HepG2 (cell line): ENCODE results near the gene CAMSAP3. TPM values are rescaled to one million over a fixed set of nuclear protein-coding genes. Genes with fewer than 3 reads are reported as not detected.
A peak's percentile ranks its signal among the peaks of the same experiment; 100 is the strongest.

ENCODE experiments used
- AKAP8 ChIP-seq: sonication (generic); formaldehyde crosslinking; IDR thresholded peaks from 2 replicates; pipeline ENCODE4 v1.5.1; 2020; ENCODE audit warnings: mild to moderate bottlenecking, missing genetic modification reagents
- ARHGAP35 ChIP-seq: sonication (generic); formaldehyde crosslinking; IDR thresholded peaks from 2 replicates; pipeline ENCODE4 v1.9.0; 2022; ENCODE audit warnings: mild to moderate bottlenecking, inconsistent platforms, moderate library complexity, missing genetic modification reagents, borderline replicate concordance
- ELF1 ChIP-seq: sonication (generic); formaldehyde crosslinking; IDR thresholded peaks from 2 replicates; pipeline ENCODE4 v1.4.0; 2020; ENCODE audit warnings: missing genetic modification reagents
- ETV5 ChIP-seq: IDR thresholded peaks from 2 replicates; pipeline ENCODE4 v1.6.1; 2018; ENCODE audit warnings: missing biosample characterization, missing genetic modification reagents, inconsistent platforms, borderline replicate concordance
- GZF1 ChIP-seq: sonication (generic); formaldehyde crosslinking; IDR thresholded peaks from 2 replicates; pipeline ENCODE4 v1.5.1; 2020; ENCODE audit warnings: mild to moderate bottlenecking, missing genetic modification reagents
- HOXA7 ChIP-seq: sonication (generic); formaldehyde crosslinking; IDR thresholded peaks from 2 replicates; pipeline ENCODE4 v1.8.1; 2022; ENCODE audit warnings: mild to moderate bottlenecking, missing genetic modification reagents, moderate library complexity
- IKZF5 ChIP-seq: IDR thresholded peaks from 2 replicates; pipeline ENCODE4 v1.6.1; 2018; ENCODE audit warnings: missing genetic modification reagents, mild to moderate bottlenecking, missing compliant biosample characterization
- KDM1A ChIP-seq: IDR thresholded peaks from 2 replicates; pipeline ENCODE4 v1.6.1; 2016; ENCODE audit warnings: missing compliant biosample characterization
- MAF1 ChIP-seq: sonication (generic); formaldehyde crosslinking; IDR thresholded peaks from 2 replicates; pipeline ENCODE4 v1.5.0; 2020; ENCODE audit warnings: missing genetic modification reagents, borderline replicate concordance
- NFYB ChIP-seq: sonication (generic); formaldehyde crosslinking; IDR thresholded peaks from 2 replicates; pipeline ENCODE4 v1.4.0; 2020; ENCODE audit warnings: missing genetic modification reagents
- PCBP1 ChIP-seq: fragments of 200-400 bp; formaldehyde crosslinking; IDR thresholded peaks from 2 replicates; pipeline ENCODE4 v1.6.1; 2017; ENCODE audit warnings: mild to moderate bottlenecking, low read depth, low read length, borderline replicate concordance
- TRIM22 ChIP-seq: fragments of 450-650 bp; IDR thresholded peaks from 2 replicates; pipeline ENCODE4 v1.6.1; 2017
- ZNF275 ChIP-seq: sonication (generic); formaldehyde crosslinking; IDR thresholded peaks from 2 replicates; pipeline ENCODE4 v1.8.0; 2022; ENCODE audit warnings: missing genetic modification reagents, mild to moderate bottlenecking, inconsistent platforms, borderline replicate concordance
- ZNF281 ChIP-seq: sonication (generic); formaldehyde crosslinking; IDR thresholded peaks from 2 replicates; pipeline ENCODE4 v1.4.0; 2020; ENCODE audit warnings: missing genetic modification reagents, borderline replicate concordance
- ZNF33B ChIP-seq: sonication (generic); formaldehyde crosslinking; IDR thresholded peaks from 2 replicates; pipeline ENCODE4 v1.5.1; 2020; ENCODE audit warnings: mild to moderate bottlenecking, missing genetic modification reagents
- ZNF350 ChIP-seq: sonication (generic); formaldehyde crosslinking; IDR thresholded peaks from 2 replicates; pipeline ENCODE4 v1.4.0; 2020; ENCODE audit warnings: mild to moderate bottlenecking, low read depth, missing genetic modification reagents, borderline replicate concordance
- ZNF460 ChIP-seq: sonication (generic); formaldehyde crosslinking; IDR thresholded peaks from 2 replicates; pipeline ENCODE4 v1.5.1; 2020; ENCODE audit warnings: missing genetic modification reagents, mild to moderate bottlenecking, borderline replicate concordance
- ZNF468 ChIP-seq: sonication (generic); formaldehyde crosslinking; IDR thresholded peaks from 2 replicates; pipeline ENCODE4 v1.8.0; 2022; ENCODE audit warnings: mild to moderate bottlenecking, moderate library complexity, missing genetic modification reagents
- ZNF773 ChIP-seq: sonication (generic); formaldehyde crosslinking; IDR thresholded peaks from 2 replicates; pipeline ENCODE4 v1.4.0; 2020; ENCODE audit warnings: missing genetic modification reagents, borderline replicate concordance
- polyA plus RNA-seq, 8 experiments: library from polyadenylated mRNA; depleted of rRNA in 3 of 8; stranded (reverse) in 7 of 8; unstranded in 1 of 8; fragments of >200 nt; fragmentation: Illumina TruSeq in 4 of 8; extraction: Trizol in 4 of 8; gene quantifications; 2 replicates each; pipeline versions ENCODE4 v1.2.1 to v1.2.3, GENCODE V29; 2011 to 2016; ENCODE audit warnings: low read depth in 4 of 8, missing spikeins in 1 of 8, mixed read lengths in 1 of 8; ENCODE audit not compliant: insufficient read depth in 1 of 8
- total RNA-seq, 5 experiments: library from RNA; depleted of rRNA; stranded (reverse); fragments of >200 nt; fragmentation: Illumina TruSeq; extraction: Trizol; gene quantifications; 2 replicates each; pipeline ENCODE4 v1.2.3, GENCODE V29; 2016; ENCODE audit warnings: low read depth in 1 of 5

Gene CAMSAP3
- total and polyA plus RNA-seq, 2 of the 13 experiments (the other 11 are each of a cell fraction or from before 2014, with no cell fraction given) = 10.8 to 11.8 TPM

GRCh38 chr19:7636691-7637373, 41.2 kb downstream of the CAMSAP3 start, which contains the start of gene STXBP2 (continued):
- no peak for TF ChIP-seq HOXA7 (CRISPR knock-in tag)
- TF ChIP-seq AKAP8 (CRISPR knock-in tag) = 0 out of 2 replicates have a peak, but pooled peaks have one; percentile 24
- TF ChIP-seq PCBP1 = no peak
- no peak for TF ChIP-seq TRIM22
- TF ChIP-seq ZNF460 = no peak
- no peak for TF ChIP-seq NFYB (CRISPR knock-in tag)
- TF ChIP-seq GZF1 (CRISPR knock-in tag) = no peak
- no peak for TF ChIP-seq ZNF281 (CRISPR knock-in tag)
- TF ChIP-seq KDM1A = no peak
- TF ChIP-seq ZNF468 (CRISPR knock-in tag) = no peak
- TF ChIP-seq ZNF350 (CRISPR knock-in tag) = no peak
- TF ChIP-seq IKZF5 (CRISPR knock-in tag) = no peak
- TF ChIP-seq ARHGAP35 (CRISPR knock-in tag) = no peak; the same call in 1 of the 2 replicates
- TF ChIP-seq ZNF773 (CRISPR knock-in tag) = peak; percentile 89; the same call in 1 of the 2 replicates
- no peak for TF ChIP-seq ZNF33B (CRISPR knock-in tag)
- peak; percentile 92 for TF ChIP-seq ELF1
- TF ChIP-seq MAF1 (CRISPR knock-in tag) = no peak
- peak; percentile 73 for TF ChIP-seq ETV5 (CRISPR knock-in tag)
- 0 out of 2 replicates have a peak, but pooled peaks have one; percentile 51 for TF ChIP-seq ZNF275
